Globus pallidus (tissue), 1 donor: ENCODE results near the gene SAFB.

Experiments
- DNase-seq: peaks from one replicate; pipeline ENCODE4 v3.0.0-alpha.2; 2015; ENCODE audit warnings: low spot score

SAFB gene

DNA sequence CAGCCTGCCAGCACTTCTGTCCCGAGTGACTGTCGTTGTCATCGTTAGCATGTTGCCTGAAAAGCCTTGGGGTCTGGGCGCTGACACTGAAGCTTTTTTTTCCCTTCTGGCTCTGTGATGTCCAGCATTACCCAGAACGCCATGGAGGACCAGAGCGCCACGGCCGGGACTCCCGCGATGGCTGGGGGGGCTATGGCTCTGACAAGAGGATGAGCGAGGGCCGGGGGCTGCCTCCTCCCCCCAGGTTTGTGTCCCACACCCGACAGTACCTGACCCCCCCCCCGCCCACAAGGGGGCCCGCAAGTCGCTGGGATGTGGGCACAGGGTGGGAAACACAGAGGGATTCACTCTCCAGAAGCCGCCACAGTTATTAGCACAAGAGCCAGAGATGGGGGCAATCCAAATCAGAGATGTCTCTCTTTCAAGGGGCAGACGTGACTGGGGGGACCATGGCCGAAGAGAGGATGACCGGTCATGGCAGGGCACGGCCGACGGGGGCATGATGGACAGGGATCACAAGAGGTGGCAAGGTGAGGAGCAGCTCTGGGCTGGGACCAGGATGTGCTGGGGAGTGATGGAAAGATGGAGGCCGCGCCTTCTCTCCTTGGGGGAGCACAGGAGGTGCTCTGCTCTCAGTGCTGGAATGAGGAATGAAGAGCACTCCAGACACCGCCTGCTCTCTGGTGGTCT is 44.2 kb downstream of the SAFB start:
- DNase-seq: no peak

DNA sequence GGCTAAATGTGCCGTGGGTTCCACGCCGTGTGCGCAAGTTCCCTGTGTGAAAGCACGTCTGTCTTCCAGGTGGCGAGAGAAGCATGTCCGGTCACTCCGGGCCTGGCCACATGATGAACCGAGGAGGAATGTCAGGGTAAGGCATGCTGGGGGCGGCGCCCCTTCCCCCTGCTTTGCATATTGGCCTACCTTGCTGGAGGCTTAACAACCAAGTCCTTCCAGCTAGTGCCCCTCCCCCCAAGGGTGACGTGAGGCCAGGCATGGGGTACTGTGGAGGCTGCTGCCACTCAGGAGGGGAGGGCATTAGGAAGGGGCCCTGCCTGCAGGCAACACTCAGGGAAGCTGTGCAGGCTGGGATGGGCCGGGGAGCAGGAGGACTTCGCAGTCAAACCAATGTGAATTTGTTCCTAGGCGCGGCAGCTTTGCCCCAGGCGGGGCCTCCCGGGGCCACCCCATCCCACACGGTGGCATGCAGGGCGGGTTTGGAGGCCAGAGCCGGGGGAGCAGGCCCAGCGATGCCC is 44.9 kb downstream of the SAFB start:
- no peak for DNase-seq

DNA sequence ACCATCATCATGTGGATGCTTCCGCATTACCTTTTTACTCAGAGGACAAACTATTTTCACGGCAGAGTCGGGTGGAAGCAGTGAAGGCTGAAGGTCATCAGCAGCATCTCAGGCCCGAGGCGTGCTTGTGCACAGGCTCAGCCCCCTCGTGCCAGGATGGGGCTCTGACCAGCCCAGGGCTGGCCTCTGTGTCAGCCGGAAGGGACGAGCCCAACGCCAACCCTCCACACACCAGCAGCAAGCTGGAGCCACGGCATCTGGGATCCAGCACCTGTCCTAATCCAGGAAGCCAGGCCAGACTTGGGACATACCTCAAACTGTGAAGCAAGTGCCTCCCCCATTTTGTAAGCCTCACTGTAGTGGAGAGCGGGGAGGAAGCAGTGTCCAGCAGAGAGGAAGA is 46.3 kb downstream of the SAFB start:
- no peak for DNase-seq

DNA sequence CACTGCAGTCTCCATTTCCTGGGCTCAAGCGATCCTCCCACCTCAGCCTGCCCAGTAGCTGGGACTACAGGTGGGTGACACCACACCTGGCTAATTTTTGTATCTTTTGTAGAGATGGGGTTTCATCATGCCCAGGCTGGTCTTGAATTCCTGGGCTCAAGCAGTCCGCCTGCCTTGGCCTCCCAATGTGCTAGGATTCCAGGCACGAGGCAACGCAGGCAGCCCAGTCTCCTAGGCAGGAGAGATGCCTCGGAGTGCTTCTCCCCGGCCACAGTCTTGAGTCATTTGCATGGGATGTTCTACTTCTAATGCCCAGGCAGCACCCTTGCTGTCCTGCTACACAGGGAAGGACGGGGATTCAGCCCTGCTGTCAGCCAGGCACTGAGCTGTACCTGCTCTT is 48.7 kb downstream of the SAFB start:
- DNase-seq: no peak

DNA sequence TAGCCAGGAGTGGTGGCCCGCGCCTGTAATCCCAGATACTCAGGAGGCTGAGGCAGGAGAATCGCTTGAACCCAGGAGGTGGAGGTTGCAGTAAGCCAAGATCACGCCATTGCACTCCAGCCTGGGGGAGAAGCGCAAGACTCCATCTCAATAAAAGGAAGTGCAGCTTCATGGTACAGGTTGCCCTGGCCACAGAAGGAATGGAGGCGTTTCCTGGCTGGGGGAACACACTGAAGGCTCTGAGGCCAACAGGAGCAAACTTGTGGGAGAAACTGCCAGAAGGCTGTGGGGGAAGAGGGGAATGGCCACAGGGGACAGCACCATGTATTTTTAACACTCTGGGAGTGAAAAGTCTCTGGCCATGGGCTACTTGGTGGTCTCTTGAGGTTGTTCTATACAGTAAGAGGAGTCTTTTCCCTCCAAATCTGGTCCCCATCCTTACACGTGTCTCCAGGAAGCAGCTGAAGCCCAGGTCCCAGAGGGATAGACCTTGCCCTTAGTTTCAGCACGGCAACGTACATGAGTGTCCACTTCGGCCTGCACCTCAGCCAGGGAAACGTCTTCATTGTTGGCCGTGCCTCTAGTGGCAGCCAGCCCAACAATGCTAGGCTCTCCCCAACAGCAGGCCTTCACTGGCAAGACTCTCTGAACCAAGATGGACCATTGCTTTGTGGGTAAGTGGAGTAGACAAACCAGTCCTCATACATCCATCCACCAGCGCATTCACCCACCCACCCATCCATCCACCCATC is 50.0 kb downstream of the SAFB start:
- DNase-seq: no peak

DNA sequence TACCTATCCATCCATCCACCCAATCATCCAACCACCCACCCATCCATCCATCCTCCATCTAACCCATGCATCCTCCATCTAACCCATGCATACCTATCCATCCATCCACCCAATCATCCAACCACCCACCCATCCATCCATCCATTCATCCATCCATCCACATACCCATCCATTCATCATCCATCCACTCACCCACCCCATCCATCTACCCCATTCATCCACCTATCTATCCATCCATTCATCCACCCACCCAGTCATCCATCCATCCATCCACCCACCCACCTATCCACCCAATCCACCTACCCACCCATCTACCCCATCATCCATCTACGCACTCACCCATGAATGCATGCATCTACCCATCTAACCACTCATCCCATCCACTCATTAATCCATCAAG is 50.9 kb downstream of the SAFB start:
- no peak for DNase-seq

DNA sequence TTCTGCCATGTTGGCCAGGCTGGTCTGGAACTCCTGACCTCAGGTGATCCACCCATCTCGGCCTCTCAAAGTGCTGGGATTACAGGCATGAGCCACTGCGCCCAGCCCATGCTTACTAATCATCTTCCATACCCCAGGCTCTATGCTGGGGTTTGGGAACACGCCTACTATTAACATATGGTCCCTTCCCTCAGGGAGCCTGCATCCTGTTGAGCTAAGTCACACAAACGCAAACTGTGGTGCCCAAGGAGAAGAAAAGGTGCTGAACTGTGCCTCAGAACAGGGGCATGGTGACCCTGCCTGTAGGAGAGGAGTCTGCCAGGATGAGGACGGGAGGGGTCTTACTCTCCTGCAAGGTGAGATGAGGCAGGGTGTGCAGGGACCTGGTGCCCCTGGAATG is 51.8 kb downstream of the SAFB start:
- no peak for DNase-seq

DNA sequence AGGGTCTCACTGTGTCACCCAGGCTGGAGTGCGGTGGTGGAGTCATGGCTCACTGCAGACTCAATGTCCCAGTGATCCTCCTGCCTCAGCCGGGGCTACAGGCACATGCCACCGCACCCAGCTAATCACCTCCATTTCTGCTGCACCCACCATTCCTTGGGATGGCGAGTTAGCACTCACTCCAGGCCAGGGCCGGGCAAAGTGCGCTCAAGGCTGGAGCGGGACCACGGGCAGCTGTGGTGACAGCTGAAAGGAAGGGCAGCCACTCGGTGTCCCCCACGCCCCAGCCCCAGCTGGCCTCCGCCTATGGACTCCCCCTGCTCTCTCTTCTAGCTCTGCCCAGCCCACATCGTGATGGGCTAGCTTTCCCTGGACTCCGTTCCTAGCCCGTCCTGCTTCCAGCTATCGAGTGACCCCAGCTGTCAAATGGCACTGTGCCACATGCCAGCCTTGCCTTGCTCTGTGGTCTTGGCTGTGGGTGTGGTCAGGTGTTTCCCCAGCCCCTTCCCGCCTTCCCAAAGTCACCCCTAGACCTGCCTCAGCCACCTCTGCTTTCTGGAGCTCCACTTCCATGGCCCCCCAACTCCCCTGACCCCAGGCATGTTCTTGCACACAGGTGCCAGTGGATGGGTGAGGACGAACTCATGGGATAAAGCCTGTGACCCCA is 53.4 kb downstream of the SAFB start:
- no peak for DNase-seq

DNA sequence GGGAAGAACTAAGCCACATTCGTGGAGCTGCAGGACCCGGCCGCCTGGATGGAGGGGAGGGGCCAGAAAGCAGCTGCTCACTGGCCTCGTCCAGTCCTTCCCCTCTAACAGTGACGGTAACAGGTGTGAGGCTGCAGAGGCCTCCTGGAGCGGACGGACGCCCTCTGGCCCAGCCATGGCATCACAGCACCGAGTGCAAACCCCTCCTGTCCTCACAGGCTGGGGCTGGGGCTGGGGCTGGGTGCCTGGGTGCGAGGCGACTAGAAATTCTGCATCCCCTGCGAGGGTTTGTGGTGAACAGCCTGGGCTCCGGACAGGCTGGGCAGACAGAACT is 53.9 kb downstream of the SAFB start:
- DNase-seq: no peak

DNA sequence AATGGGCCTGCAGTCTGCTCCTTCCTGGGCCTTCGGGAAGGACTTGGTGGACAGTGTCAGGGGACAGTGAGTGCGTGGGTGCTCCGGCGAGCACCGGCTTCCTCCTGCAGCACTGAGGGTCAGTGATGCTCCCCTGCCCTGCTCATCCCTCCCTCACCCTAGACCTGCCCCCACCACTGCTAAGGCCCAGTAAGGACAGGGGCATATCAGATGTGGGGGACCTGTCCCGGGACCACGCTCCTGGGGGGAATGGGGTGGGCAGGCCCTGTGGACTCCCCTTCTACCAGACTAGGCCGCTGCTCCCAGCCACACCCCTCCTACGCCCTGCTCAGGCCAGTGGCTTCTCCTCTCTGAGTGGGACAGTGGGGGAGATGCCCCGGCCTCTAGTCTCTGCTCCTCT is 54.3 kb downstream of the SAFB start:
- DNase-seq: no peak

DNA sequence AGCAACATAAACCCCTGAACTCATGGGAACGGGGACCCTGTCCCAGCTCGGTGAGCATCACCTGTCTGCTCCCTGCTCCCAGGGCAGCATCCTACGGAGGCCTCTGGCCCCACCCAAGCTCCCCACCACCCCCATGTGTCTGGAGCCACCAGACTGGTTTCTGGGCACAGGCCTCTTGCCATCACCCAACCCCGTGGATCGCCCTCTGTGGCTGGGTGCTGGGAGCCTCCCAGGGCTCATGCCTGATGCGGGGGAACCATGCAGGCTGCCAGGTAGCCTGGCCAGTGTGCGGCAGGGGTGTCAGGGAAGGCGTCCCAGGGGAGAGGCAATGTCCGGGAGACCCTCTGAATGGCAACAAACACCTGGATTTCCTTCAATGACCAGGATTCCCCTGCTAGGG is 54.7 kb downstream of the SAFB start:
- DNase-seq: no peak

DNA sequence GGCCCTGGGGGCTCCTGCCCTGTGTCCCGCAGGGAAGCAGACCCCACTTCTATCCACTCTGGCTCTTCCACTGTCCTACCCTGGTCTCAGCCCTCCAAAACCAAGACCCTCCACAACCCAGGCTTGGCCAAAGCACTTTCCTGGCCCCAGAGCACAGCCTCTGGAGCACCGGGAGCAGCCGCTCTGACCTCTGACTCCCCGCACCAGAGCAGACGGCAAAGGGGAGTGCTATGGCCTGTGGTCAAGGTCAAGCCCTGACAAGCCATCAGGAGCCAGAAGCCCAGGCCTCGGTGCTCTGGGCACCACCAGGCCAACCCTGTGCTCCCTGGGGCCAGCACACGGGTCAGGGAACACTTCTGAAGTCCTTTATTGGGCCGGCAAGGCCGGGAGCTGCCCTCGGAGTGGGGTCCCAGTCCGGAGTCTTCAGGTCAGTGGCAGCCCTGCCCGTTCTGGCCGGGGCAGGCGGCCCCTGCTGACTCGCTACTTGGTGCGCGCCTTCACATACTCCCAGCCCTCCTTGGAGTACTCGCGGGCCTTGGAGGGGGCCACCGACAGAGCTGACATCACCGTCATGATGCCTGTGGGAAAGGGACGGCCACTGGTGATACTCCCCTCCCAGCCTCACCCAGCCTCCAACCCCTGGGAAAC is 55.3 kb downstream of the SAFB start:
- DNase-seq: no peak

DNA sequence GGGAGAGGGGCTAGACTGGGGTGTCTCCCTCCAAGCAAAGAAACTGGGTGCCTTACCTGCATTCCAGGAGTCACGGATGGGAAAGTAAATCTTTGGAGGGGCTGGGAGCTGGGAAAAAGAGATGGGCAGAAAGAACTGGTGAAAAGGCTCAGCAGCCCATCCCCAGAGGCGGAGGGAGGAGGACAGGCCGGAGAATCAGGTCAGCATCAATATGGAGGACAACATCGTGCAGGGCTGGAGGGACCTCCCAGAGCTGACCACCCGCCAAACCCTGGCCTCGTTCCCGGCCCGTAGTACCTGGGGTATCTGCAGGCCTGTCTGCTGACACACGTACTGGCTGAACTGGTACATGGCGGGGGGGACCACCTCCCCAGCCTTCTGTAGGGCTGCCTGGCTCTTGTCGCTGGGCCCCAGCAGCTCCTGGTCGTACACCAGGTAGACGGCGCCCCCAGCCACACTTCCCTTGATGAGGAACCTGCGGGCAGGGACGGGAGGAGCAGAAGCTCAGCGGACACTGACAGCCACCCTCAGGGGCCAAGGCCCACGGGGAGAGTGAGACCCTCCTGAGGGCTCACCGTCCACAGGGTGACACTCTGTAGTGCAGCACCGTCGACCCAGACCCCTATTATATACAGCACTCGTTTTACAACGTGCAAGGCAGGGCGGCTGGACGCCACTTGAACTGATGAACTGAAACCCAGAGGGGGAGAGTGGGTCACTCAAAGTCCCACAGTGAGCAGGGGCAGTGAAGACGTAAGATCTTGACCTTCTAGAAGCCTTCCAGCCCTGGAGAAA is 56.6 kb downstream of the SAFB start:
- DNase-seq: no peak

DNA sequence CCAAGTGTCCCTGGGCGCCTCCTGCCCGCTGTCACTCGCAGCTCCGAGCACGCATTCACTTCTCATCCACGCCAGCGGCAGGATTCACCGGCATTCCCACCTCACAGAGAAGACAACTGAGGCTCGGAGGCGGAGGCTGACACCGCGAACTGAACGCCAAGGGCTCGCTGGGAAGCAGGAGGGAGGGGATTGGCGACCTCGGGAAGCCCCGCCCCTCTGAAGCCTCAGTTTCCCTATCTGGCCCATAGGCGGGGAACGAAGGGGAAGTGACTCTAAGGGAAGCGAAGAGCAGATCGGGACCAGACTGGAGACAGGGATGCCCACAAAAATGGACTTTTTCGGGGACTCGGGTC is 57.2 kb downstream of the SAFB start:
- no peak for DNase-seq

DNA sequence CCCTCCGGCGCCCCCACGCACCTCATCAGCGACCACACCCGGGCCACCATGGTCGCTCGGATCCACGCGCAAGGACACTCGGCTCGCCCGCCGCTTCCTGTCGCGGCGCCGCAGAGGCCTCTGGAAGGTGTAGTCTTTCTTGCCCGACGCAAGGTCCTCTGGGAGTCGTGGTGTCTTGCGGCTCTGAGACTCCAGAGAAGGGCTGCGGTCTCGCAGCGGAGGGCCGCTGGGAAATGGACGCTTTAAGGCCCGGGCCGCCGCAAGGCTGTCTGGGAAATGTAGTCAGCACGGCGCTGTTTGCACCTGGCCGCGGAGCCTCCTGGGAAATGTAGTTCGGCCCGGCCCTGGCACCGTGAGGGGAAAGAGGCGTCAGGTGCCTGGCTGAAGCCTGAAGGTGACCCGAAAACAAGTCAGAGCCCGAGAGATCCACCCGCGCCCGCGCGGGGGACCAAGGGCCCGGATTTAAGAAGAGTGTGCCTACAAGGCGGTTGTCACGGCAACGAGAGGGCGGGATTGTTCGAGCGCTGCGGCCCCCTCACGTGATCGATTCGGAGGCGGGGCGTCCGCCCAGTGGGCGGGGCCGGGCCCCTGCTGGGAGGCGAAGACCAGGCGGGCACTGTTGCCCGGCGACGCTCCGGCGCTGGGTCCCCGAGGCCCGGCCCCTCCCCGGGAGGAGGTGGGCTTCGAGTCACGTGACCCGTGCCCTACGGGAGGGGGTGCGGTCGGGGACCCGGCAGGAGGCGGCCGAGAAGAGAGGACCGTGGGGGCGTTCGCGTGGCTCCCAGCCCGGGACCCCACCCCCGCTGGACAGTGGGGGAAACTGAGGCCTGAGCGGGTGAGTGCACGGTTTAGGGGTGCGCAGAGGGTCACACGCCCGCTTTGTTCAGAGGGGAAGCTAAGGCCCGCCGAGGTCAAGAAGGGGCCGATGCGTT is 57.8 kb downstream of the SAFB start, which contains the start of the genes HSD11B1L and MICOS13:
Gene HSD11B1L, plus strand, starts transcription at position 591 of the 932 bp plus-strand sequence. CDS start 3,806 bp downstream, outside the sequence.
Gene MICOS13, minus strand, starts transcription at position 80 of the 932 bp plus-strand sequence. Its CDS starts 30 bp downstream, at position 50.
- DNase-seq: peak; percentile 99

DNA sequence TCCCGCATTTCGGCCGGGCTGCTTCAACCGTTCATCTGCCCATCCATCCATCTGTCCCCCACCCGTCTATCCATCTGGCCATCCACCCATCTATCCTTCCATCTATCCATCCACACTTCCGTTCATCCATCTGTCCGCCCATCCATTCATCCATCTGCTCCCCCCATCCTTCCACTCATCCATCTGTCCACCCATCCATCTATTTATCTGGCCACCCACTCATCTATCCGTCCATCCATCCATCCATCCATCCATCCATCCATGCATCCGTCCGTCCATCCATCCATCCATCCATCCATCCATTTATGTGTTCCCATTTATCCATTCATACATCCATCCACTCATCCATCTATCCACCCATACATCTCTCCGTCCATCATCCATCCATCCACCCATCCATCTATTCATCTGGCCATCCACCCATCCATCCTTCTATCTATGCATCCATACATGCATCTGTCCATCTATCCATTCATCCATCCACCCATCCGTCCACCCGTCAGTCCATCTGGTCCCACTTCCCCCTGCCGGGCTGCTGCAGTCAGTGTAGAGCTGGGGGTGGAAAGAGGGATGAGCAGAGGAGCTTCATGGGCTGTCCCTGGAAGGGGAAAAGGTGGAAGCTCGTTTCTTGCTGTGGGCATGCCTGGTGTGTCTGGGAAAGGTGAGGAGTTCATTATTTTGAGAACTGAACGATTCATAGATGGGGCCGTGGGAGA is 58.7 kb downstream of the SAFB start:
- no peak for DNase-seq

DNA sequence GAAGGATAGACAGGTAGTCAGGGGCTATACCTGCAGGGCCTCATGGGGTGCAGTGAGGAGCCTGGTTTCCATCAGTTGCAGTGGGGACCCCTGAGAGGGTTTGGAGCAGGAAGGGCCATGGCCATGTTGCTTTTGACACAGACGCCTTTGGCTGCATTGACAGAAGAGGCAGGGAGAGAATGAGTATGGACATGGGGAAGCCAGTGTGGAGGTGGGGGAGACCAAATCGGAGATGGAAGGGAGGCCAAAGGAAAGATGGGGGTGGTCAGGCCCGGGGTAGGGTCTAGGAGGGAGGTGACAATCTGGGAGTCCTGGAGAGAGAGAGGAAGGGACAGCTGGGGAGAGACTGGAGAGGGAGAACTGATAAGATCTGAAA is 59.2 kb downstream of the SAFB start:
- DNase-seq: no peak

DNA sequence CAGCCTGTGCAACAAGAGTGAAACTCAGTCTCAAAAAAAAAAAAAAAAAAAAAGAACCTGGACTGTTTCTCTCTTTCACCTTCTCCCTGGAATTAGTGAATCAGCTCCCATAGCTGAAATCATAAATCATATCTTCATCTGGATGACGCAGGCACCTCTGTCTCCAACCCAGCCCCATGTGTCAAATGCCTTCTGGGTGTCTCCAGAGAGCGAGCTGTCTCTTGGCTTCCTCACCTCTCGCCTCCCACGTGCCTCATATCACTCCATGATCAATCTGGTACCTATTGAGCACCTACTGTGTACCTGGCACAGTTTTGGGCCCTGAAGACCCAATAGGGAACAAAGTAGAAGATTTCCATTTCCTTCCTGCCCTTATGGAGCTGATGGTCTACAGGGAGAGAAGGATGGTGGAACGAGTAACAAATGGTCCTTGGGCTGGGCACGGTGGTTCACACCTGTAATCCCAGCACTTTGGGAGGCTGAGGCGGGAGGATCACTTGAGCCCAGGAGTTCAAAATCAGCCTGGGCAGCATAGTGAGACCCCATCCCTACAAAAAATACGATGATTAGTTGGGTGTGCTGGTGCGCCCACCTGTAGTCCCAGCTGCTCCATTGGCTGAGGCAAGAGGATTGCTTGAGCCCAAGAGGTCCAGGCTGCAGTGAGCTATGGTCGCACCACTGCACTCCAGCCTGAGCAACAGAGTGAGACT is 60.4 kb downstream of the SAFB start:
- DNase-seq: no peak

DNA sequence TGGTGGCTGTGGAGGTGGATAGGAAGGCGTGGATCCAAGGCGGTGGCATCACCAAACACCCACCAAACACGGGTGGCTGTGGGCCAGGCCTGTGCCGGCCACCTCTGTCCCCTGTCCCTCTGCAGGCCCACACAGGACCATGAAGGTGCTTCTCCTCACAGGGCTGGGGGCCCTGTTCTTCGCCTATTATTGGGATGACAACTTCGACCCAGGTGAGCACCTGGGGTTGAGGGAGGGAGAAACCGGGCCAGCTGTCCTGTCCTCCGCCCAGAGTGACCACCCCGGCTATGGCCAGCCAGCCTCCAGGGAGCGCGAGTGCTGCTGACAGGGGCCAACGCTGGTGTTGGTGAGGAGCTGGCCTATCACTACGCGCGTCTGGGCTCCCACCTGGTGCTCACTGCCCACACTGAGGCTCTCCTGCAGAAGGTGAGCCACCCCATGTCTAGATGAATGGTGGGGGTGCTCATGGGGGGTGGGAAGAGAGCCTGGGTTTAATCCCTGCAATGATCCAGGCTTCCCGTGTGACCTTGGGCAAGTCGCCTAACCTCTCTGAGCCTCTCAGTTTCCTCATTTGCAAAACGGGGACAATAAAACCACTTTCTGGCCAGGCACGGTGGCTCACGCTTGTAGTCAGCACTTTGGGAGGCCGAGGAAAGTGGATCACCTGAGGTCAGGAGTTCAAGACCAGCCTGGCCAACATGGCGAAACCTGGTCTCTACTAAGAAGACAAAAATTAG is 62.0 kb downstream of the SAFB start:
- DNase-seq: no peak
